H1 (cell line): ENCODE data around the gene IFNAR2.

Experiments
- POLR2AphosphoS5 ChIP-seq: IDR thresholded peaks from 2 replicates; pipeline ENCODE4 v1.6.1; 2011; ENCODE audit warnings: low read depth, low read length
- TAF1 ChIP-seq: IDR thresholded peaks from 2 replicates; pipeline ENCODE4 v1.6.1; 2011; ENCODE audit warnings: mild to moderate bottlenecking, low read depth, low read length
- TEAD4 ChIP-seq: IDR thresholded peaks from 2 replicates; pipeline ENCODE4 v1.6.1; 2012; ENCODE audit warnings: low read depth, low read length, inconsistent platforms, mixed read lengths
- TF ChIP-seq, protein P1 (sequence below), 3 experiments: IDR thresholded peaks; 1 replicate in 2 of 3; 2 replicates in 1 of 3; pipeline versions ENCODE4 v1.5.1 to v1.6.1; 2011; ENCODE audit warnings: low read length in 3 of 3, mild to moderate bottlenecking in 3 of 3, inconsistent platforms in 2 of 3, low read depth in 1 of 3, moderate library complexity in 1 of 3; ENCODE audit not compliant: insufficient read depth in 1 of 3; ENCODE audit errors: control extremely low read depth in 1 of 3
- TF ChIP-seq, protein P2 (sequence below): IDR thresholded peaks from 2 replicates; pipeline ENCODE4 v1.6.1; 2012; ENCODE audit warnings: inconsistent platforms

DNA sequence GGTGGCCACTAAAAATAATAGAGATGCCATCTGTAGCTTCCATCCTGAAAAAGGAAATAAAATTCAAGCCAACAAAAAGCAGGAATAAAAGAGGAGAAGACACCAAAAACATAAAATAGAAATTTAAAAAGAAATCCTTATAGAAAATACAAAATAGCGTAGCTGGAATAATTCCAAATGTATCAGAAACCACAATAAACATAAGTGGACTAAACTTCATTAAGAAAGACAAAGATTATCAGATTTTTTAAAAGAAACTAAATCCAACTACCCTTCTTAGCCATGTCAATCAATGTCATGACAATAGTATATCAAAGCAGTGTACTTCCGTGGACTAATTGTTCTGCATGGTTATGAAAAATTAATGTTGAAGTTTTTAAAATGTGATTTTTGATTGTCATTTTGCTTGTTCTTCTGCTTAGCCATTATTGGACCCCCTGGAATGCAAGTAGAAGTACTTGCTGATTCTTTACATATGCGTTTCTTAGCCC lies 49.6 kb downstream of the IFNAR2 start:
- TF ChIP-seq TEAD4: no peak
- TF ChIP-seq, protein P1, sequence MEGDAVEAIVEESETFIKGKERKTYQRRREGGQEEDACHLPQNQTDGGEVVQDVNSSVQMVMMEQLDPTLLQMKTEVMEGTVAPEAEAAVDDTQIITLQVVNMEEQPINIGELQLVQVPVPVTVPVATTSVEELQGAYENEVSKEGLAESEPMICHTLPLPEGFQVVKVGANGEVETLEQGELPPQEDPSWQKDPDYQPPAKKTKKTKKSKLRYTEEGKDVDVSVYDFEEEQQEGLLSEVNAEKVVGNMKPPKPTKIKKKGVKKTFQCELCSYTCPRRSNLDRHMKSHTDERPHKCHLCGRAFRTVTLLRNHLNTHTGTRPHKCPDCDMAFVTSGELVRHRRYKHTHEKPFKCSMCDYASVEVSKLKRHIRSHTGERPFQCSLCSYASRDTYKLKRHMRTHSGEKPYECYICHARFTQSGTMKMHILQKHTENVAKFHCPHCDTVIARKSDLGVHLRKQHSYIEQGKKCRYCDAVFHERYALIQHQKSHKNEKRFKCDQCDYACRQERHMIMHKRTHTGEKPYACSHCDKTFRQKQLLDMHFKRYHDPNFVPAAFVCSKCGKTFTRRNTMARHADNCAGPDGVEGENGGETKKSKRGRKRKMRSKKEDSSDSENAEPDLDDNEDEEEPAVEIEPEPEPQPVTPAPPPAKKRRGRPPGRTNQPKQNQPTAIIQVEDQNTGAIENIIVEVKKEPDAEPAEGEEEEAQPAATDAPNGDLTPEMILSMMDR (IDR thresholded peaks at IDR 0.05; ENCODE audit: control extremely low read depth in 1 of 3, insufficient read depth in 1 of 3, low read depth in 1 of 3, low read length in 3 of 3): no peak
- TF ChIP-seq, protein P2, sequence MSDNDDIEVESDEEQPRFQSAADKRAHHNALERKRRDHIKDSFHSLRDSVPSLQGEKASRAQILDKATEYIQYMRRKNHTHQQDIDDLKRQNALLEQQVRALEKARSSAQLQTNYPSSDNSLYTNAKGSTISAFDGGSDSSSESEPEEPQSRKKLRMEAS: no peak
- no peak for TF ChIP-seq POLR2AphosphoS5
- no peak for TF ChIP-seq TAF1
